IMR-90 (cell line): ENCODE results near the gene GJA4.

ENCODE experiments used
- BHLHE40 ChIP-seq: fragments of 150-350 bp; IDR thresholded peaks from 2 replicates; pipeline ENCODE4 v1.6.1; 2016; ENCODE audit warnings: mild to moderate bottlenecking, low read depth, low read length
- CEBPB ChIP-seq: IDR thresholded peaks from 2 replicates; pipeline ENCODE4 v1.6.1; 2012; ENCODE audit warnings: low read depth, low read length, improper control_type of control experiment
- CHD1 ChIP-seq: IDR thresholded peaks from 2 replicates; pipeline ENCODE4 v1.6.1; 2012; ENCODE audit warnings: low read depth, low read length, improper control_type of control experiment
- CTCF ChIP-seq: conservative IDR thresholded peaks from 2 replicates; pipeline ENCODE4 v1.5.1; 2012; ENCODE audit warnings: mild to moderate bottlenecking, low read depth, low read length, improper control_type of control experiment
- MAZ ChIP-seq: IDR thresholded peaks from 2 replicates; pipeline ENCODE4 v1.6.1; 2012; ENCODE audit warnings: low read depth, mild to moderate bottlenecking, low read length, improper control_type of control experiment, moderate library complexity, borderline replicate concordance
- POLR2A ChIP-seq: IDR thresholded peaks from 2 replicates; pipeline ENCODE4 v1.6.1; 2012; ENCODE audit warnings: mild to moderate bottlenecking, low read depth, low read length
- RAD21 ChIP-seq: IDR thresholded peaks from 2 replicates; pipeline ENCODE4 v1.6.1; 2012; ENCODE audit warnings: low read length, improper control_type of control experiment
- RFX5 ChIP-seq: IDR thresholded peaks from 2 replicates; pipeline ENCODE4 v1.8.0; 2012; ENCODE audit warnings: low read depth, mild to moderate bottlenecking, low read length, moderate library complexity
- SMC3 ChIP-seq: fragments of 150-350 bp; IDR thresholded peaks from 2 replicates; pipeline ENCODE4 v1.6.1; 2016; ENCODE audit warnings: low read depth, mild to moderate bottlenecking, antibody characterized with exemption, low read length, moderate library complexity

DNA sequence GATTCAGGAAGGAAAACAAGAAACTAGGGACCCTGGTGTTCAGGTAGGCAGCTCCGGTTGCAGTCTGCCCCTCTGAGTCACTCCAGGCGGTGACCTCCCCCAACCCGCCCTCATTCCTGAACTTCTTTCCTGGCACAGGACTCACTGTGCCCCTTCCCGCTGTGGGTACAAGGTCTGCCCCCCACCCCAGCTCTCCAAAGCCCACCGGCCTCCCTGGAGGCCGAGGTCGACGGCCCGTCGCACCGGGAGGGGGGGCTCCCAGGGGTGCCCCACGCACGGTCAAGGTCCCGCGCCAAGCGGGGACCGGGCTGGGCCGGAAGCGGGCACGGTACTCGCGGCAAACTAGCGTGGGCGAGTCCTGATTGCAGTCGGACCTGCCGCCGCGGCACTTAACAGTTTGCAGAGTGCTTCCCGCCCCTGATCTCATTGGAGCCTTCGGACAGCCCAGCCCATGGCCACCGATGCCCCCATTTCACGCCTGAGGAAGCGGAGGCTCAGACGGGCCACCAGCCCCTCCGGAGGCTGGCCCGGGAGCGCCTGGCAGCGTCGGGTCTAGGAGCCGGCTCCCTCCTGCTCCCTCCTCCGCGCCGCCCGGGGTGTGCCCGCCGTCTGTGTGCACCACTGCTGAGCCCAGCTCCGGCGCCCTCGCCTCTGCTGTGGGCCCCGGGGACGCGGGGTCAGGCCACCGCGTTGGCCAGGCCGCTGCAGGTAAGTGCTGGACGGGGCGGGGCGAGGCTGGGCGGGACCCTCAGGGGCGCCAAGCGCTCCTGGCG is 11.5 kb upstream of the GJA4 start, which contains the start of gene GJB3:
- no peak for TF ChIP-seq BHLHE40
- TF ChIP-seq CTCF, result no peak
- no peak for TF ChIP-seq CHD1
- no peak for TF ChIP-seq RFX5
- TF ChIP-seq RAD21, result no peak
- no peak for TF ChIP-seq CEBPB
- no peak for TF ChIP-seq POLR2A
- no peak for TF ChIP-seq SMC3
- TF ChIP-seq MAZ, result no peak
